Smooth muscle cell of the brain vasculature (primary cell): ENCODE results near the gene MYL10.
"Not testable (repeated sequence)": the region's sequence is repeated elsewhere in the genome, so short reads cannot be mapped to it uniquely, and the experiment has no call there.

ENCODE experiments used
- DNase-seq: peaks from one replicate; pipeline ENCODE4 v3.0.0-alpha.2; 2012; ENCODE audit warnings: low read depth, low spot score

MYL10 gene

GRCh38 chr7:101651112-101651511 lies 22.0 kb upstream of the MYL10 start:
- no peak for DNase-seq

- no peak for DNase-seq
Measured at GRCh38 chr7:101650579-101651081, 21.5 kb upstream of the MYL10 start.

- not testable (repeated sequence) for DNase-seq
Measured at GRCh38 chr7:101647876-101648275, 18.8 kb upstream of the MYL10 start.

GRCh38 chr7:101645951-101646350 lies 16.9 kb upstream of the MYL10 start:
- DNase-seq, result no peak

GRCh38 chr7:101644879-101645278 lies 15.8 kb upstream of the MYL10 start:
- DNase-seq, result no peak

- not testable (repeated sequence) for DNase-seq
Measured at GRCh38 chr7:101639127-101639526, 10.0 kb upstream of the MYL10 start.

GRCh38 chr7:101636822-101637623 lies 7.9 kb upstream of the MYL10 start:
- no peak for DNase-seq

GRCh38 chr7:101635484-101635883 lies 6.4 kb upstream of the MYL10 start:
- DNase-seq, result no peak

GRCh38 chr7:101634196-101634717 lies 5.2 kb upstream of the MYL10 start:
- no peak for DNase-seq

- no peak for DNase-seq
Measured at GRCh38 chr7:101633511-101633910, 4.4 kb upstream of the MYL10 start.

- no peak for DNase-seq
Measured at GRCh38 chr7:101632641-101633040, 3.5 kb upstream of the MYL10 start.

- DNase-seq, result no peak
Measured at GRCh38 chr7:101631224-101631714, 2.2 kb upstream of the MYL10 start.

GRCh38 chr7:101630591-101630990 lies 1.5 kb upstream of the MYL10 start:
- no peak for DNase-seq

- no peak for DNase-seq
Measured at GRCh38 chr7:101628522-101628921, 574 bp downstream of the MYL10 start.

- DNase-seq, result no peak
Measured at GRCh38 chr7:101626758-101627157, 2.3 kb downstream of the MYL10 start.

- DNase-seq, result no peak
Measured at GRCh38 chr7:101626069-101626671, 2.9 kb downstream of the MYL10 start.

- DNase-seq, result no peak
Measured at GRCh38 chr7:101625031-101625791, 3.9 kb downstream of the MYL10 start.

GRCh38 chr7:101624246-101625001 lies 4.7 kb downstream of the MYL10 start:
- DNase-seq, result no peak

- DNase-seq, result no peak
Measured at GRCh38 chr7:101622609-101623173, 6.4 kb downstream of the MYL10 start.

- DNase-seq, result no peak
Measured at GRCh38 chr7:101620991-101621390, 8.1 kb downstream of the MYL10 start.

GRCh38 chr7:101620395-101620794 lies 8.7 kb downstream of the MYL10 start:
- no peak for DNase-seq
